Measurements from ENCODE around the gene RACK1. TPM values are rescaled to one million over a fixed set of nuclear protein-coding genes. Genes with fewer than 3 reads are reported as not detected.

RACK1 gene
- total RNA-seq, 1 donor from 2014 or later: 2,816 TPM

GRCh38 chr5:181259974-181260719 is 16.4 kb upstream of the RACK1 start:
- Histone ChIP-seq H2AFZ (replicated peaks) (peak overlapping the region; percentile 97), H3K4me1 (peaks cover 15% of the 10 kb centered on the region), H3F3A (ENCODE audit: low read depth) (peaks cover 53% of the 10 kb centered on the region), H3K27me3 (no peaks in the 10 kb centered on the region), H4K20me1 (ENCODE audit: low read depth) (peaks cover 64% of the 10 kb centered on the region), H3K36me3 (peaks cover 10% of the 10 kb centered on the region), H3K9ac (peak overlapping the region; percentile 89), H3K27ac (peak overlapping the region; percentile 89), H3K4me3 (peak overlapping the region; percentile 100), H3K79me2 (ENCODE audit: low read depth) (peaks cover 78% of the 10 kb centered on the region), H3K4me2 (peak overlapping the region; percentile 100), H3K9me3 (ENCODE audit: low read depth) (no peaks in the 10 kb centered on the region)
- Mint-ChIP-seq H3K27ac (peak overlapping the region; percentile 28), H3K27me3 (ENCODE audit: insufficient read depth, low read depth) (peaks cover 5% of the 10 kb centered on the region), H3K4me1 (peaks cover 34% of the 10 kb centered on the region), H3K9me3 (no peaks in the 10 kb centered on the region), H3K36me3 (peaks cover 17% of the 10 kb centered on the region), H3K4me3 (peak overlapping the region; percentile 99)
- no peak for DNase-seq (ENCODE audit: low spot score)
- TF ChIP-seq EZH2phosphoT487 (IDR thresholded peaks at IDR 0.05) (no peak), EZH2 (IDR thresholded peaks at IDR 0.05) (no peak), CTCF (IDR thresholded peaks at IDR 0.05) (no peak)

- peak overlapping the region; percentile 89 for H3K9ac ChIP-seq
- H3K4me2 ChIP-seq: peak overlapping the region; percentile 100
- no peak overlapping the region for H2AFZ ChIP-seq (replicated peaks)
- no peaks in the 10 kb centered on the region for H3K27me3 ChIP-seq
- peak overlapping the region; percentile 100 for H3K4me3 ChIP-seq
- peaks cover 10% of the 10 kb centered on the region for H3K36me3 ChIP-seq
- peaks cover 87% of the 10 kb centered on the region for H3K79me2 ChIP-seq (ENCODE audit: low read depth)
- no peak overlapping the region for H3K27ac ChIP-seq
- H3K27me3 Mint-ChIP-seq (ENCODE audit: insufficient read depth, low read depth): peaks cover 3% of the 10 kb centered on the region
- peaks cover 54% of the 10 kb centered on the region for H3F3A ChIP-seq (ENCODE audit: low read depth)
- no peak for DNase-seq (ENCODE audit: low spot score)
- H3K9me3 Mint-ChIP-seq: no peaks in the 10 kb centered on the region
- H3K4me1 Mint-ChIP-seq: peaks cover 32% of the 10 kb centered on the region
- no peak for TF ChIP-seq EZH2phosphoT487 (IDR thresholded peaks at IDR 0.05)
- TF ChIP-seq EZH2 (IDR thresholded peaks at IDR 0.05): no peak
- TF ChIP-seq CTCF (IDR thresholded peaks at IDR 0.05): no peak
- H3K27ac Mint-ChIP-seq: no peak overlapping the region
- H3K9me3 ChIP-seq (ENCODE audit: low read depth): no peaks in the 10 kb centered on the region
- peaks cover 18% of the 10 kb centered on the region for H3K36me3 Mint-ChIP-seq
- H3K4me1 ChIP-seq: peaks cover 15% of the 10 kb centered on the region
- peak overlapping the region; percentile 99 for H3K4me3 Mint-ChIP-seq
- peaks cover 72% of the 10 kb centered on the region for H4K20me1 ChIP-seq (ENCODE audit: low read depth)
These were observed 15.6 kb upstream of the RACK1 start for GRCh38 chr5:181259283-181259682.

GRCh38 chr5:181258576-181258975 is 14.9 kb upstream of the RACK1 start:
- H3K27me3 ChIP-seq: no peaks in the 10 kb centered on the region
- DNase-seq (ENCODE audit: low spot score): no peak
- peaks cover 91% of the 10 kb centered on the region for H3K79me2 ChIP-seq (ENCODE audit: low read depth)
- peaks cover 54% of the 10 kb centered on the region for H3F3A ChIP-seq (ENCODE audit: low read depth)
- Mint-ChIP-seq H3K36me3 (peaks cover 17% of the 10 kb centered on the region), H3K27me3 (ENCODE audit: insufficient read depth, low read depth) (peaks cover 3% of the 10 kb centered on the region), H3K4me1 (peaks cover 28% of the 10 kb centered on the region), H3K9me3 (no peaks in the 10 kb centered on the region), H3K4me3 (peak overlapping the region; percentile 99), H3K27ac (no peak overlapping the region)
- peak overlapping the region; percentile 100 for H3K4me3 ChIP-seq
- peaks cover 80% of the 10 kb centered on the region for H4K20me1 ChIP-seq (ENCODE audit: low read depth)
- no peak overlapping the region for H3K9ac ChIP-seq
- H3K4me2 ChIP-seq: peak overlapping the region; percentile 100
- peaks cover 15% of the 10 kb centered on the region for H3K4me1 ChIP-seq
- no peak for TF ChIP-seq EZH2 (IDR thresholded peaks at IDR 0.05)
- TF ChIP-seq EZH2phosphoT487 (IDR thresholded peaks at IDR 0.05): no peak
- no peak for TF ChIP-seq CTCF (IDR thresholded peaks at IDR 0.05)
- H2AFZ ChIP-seq (replicated peaks): no peak overlapping the region
- peaks cover 10% of the 10 kb centered on the region for H3K36me3 ChIP-seq
- H3K27ac ChIP-seq: no peak overlapping the region
- H3K9me3 ChIP-seq (ENCODE audit: low read depth): no peaks in the 10 kb centered on the region

All from neural progenitor cell (in vitro differentiated cells).